Left ventricle myocardium inferior (tissue), 1 donor: ENCODE results near the gene NCBP1. TPM values are rescaled to one million over a fixed set of nuclear protein-coding genes. Genes with fewer than 3 reads are reported as not detected.

Source experiments
- DNase-seq: peaks from one replicate; pipeline ENCODE4 v3.0.0-alpha.2; 2020
- H3K27ac ChIP-seq: fragments of 200-600 bp; replicated peaks from 2 replicates; pipeline ENCODE4 v1.8.0; 2021
- H3K27me3 ChIP-seq: fragments of 200-600 bp; 2 replicates; pipeline ENCODE4 v1.8.0; 2021; ENCODE audit warnings: low read depth
- H3K36me3 ChIP-seq: fragments of 200-600 bp; 2 replicates; pipeline ENCODE4 v1.8.0; 2021
- H3K4me1 ChIP-seq: fragments of 200-600 bp; 2 replicates; pipeline ENCODE4 v1.8.0; 2021
- H3K4me3 ChIP-seq: fragments of 200-600 bp; 2 replicates; pipeline ENCODE4 v1.8.0; 2021; ENCODE audit warnings: mild to moderate bottlenecking, moderate library complexity
- H3K9me3 ChIP-seq: fragments of 200-600 bp; replicated peaks from 2 replicates; pipeline ENCODE4 v1.8.0; 2021
- intact Hi-C: fragments of 100-400 bp; cut with micrococcal nuclease; formaldehyde crosslinking; loops from one replicate; pipeline ENCODE4 v1.11.0; 2022
- total RNA-seq: library from RNA; stranded (reverse); fragmentation: NEBNext Ultra II Directional; extraction: Animal tissue kit (Norgen Biotek cat#: 25700); gene quantifications from one replicate; pipeline ENCODE4 v1.2.1, GENCODE V29; 2021
- TF ChIP-seq, protein P1 (sequence below): fragments of 200-600 bp; IDR thresholded peaks from 2 replicates; pipeline ENCODE4 v1.8.0; 2021; ENCODE audit warnings: antibody characterized with exemption, mild to moderate bottlenecking, borderline replicate concordance
- donor health status: DM: no; HTN: yes; CAD: no; lungs with severe emphysema.

Gene NCBP1
- total RNA-seq, 1 donor from 2014 or later: 22.5 TPM

GRCh38 chr9:97623946-97624345 lies 9.7 kb upstream of the NCBP1 start:
- intact Hi-C loops: no loop called here
- Histone ChIP-seq H3K36me3 (peaks cover 56% of the 10 kb centered on the region), H3K4me3 (peak overlapping the region; percentile 56), H3K9me3 (no peaks in the 10 kb centered on the region), H3K27ac (peak overlapping the region; percentile 76), H3K27me3 (no peaks in the 10 kb centered on the region), H3K4me1 (peaks cover 72% of the 10 kb centered on the region)
- TF ChIP-seq, protein P1, sequence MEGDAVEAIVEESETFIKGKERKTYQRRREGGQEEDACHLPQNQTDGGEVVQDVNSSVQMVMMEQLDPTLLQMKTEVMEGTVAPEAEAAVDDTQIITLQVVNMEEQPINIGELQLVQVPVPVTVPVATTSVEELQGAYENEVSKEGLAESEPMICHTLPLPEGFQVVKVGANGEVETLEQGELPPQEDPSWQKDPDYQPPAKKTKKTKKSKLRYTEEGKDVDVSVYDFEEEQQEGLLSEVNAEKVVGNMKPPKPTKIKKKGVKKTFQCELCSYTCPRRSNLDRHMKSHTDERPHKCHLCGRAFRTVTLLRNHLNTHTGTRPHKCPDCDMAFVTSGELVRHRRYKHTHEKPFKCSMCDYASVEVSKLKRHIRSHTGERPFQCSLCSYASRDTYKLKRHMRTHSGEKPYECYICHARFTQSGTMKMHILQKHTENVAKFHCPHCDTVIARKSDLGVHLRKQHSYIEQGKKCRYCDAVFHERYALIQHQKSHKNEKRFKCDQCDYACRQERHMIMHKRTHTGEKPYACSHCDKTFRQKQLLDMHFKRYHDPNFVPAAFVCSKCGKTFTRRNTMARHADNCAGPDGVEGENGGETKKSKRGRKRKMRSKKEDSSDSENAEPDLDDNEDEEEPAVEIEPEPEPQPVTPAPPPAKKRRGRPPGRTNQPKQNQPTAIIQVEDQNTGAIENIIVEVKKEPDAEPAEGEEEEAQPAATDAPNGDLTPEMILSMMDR: no peak
- DNase-seq: no peak

DNA sequence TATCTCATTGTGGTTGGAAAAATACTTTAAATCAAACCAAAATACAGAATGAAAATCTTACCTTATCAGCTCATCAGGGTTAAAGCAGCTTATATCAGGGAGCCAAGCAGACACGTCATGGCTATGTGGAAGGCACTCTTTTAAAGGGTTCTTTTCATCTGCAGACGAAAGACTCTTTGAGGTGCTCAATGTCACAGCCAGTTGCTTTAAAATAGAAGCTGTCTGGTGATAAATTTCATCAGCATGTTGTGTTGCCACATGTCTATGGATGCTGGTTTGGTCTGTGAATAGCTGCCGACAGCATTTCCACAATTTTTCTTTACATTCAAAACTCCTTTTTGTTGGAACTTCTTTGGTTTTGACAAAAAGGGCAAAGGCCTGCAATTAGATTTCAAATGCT lies 8.0 kb upstream of the NCBP1 start:
- Histone ChIP-seq H3K9me3 (no peaks in the 10 kb centered on the region), H3K27ac (peak overlapping the region; percentile 76), H3K4me1 (peaks cover 82% of the 10 kb centered on the region), H3K36me3 (peaks cover 48% of the 10 kb centered on the region), H3K27me3 (no peaks in the 10 kb centered on the region), H3K4me3 (peak overlapping the region; percentile 56)
- DNase-seq: no peak
- intact Hi-C loops: no loop called here
- TF ChIP-seq, protein P1: no peak

DNA sequence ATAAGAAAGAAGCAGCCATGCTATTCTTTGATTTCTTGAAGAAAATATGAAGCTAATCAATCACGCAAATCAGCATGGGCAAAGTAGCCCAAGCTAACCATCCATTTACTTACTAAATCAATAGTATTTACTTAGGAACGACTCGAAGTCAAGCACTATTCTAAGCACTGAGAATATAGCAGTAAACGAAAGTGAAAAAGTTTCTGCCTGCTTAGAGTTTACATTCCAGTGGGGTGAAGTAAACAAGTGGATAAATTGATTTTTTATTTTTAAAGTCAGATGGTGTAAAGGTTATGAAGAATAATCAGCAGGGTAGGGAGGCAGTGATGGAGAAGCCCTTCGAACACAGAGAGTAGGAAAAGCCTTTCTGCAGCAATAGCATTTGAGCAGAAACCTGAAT lies 6.0 kb upstream of the NCBP1 start:
- Histone ChIP-seq H3K4me3 (no peak overlapping the region), H3K27ac (peak overlapping the region; percentile 76), H3K9me3 (no peaks in the 10 kb centered on the region), H3K27me3 (no peaks in the 10 kb centered on the region), H3K4me1 (peaks cover 80% of the 10 kb centered on the region), H3K36me3 (peaks cover 29% of the 10 kb centered on the region)
- TF ChIP-seq, protein P1: no peak
- intact Hi-C loops: no loop called here
- no peak for DNase-seq

- TF ChIP-seq, protein P1: no peak
- peak overlapping the region; percentile 76 for H3K27ac ChIP-seq
- H3K4me1 ChIP-seq: peaks cover 71% of the 10 kb centered on the region
Measured at GRCh38 chr9:97628668-97629067, 5.0 kb upstream of the NCBP1 start.

DNA sequence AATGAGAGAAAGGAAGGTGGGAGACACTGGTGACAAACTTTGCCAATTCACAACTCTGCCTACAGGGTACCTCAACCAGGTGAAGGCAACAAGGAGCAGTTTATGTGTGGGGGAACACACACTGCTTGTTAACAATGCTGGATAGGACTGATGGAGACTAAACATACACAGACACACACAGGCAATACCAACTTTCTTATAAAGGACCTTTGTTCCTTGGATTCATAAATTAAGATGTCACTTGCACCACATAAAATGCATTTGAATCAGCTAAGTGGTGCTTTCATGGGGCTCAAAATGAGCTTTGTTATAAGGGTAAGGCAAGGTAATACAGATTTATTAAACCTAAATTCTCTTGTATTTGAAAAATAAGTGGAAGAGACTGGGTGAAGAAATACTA lies 4.5 kb upstream of the NCBP1 start:
- intact Hi-C loops: no loop called here
- TF ChIP-seq, protein P1: no peak
- no peak overlapping the region for H3K4me3 ChIP-seq
- peak overlapping the region; percentile 76 for H3K27ac ChIP-seq
- DNase-seq: no peak
- H3K9me3 ChIP-seq: no peaks in the 10 kb centered on the region
- peaks cover 14% of the 10 kb centered on the region for H3K36me3 ChIP-seq
- no peaks in the 10 kb centered on the region for H3K27me3 ChIP-seq
- peaks cover 71% of the 10 kb centered on the region for H3K4me1 ChIP-seq

More at GRCh38 chr9:97628668-97629067, 5.0 kb upstream of the NCBP1 start:
- intact Hi-C loops: no loop called here
- H3K9me3 ChIP-seq: no peaks in the 10 kb centered on the region
- no peak for DNase-seq
- no peaks in the 10 kb centered on the region for H3K27me3 ChIP-seq
- H3K4me3 ChIP-seq: no peak overlapping the region
- peaks cover 19% of the 10 kb centered on the region for H3K36me3 ChIP-seq
